Esophagus squamous epithelium (tissue), 5 donors: ENCODE results near the gene CDCA7. TPM values are rescaled to one million over a fixed set of nuclear protein-coding genes. Genes with fewer than 3 reads are reported as not detected.

Experiments
- DNase-seq: peaks from one replicate; lab custom pipeline; 2025; lab: John Stamatoyannopoulos, UW
- H3K27ac ChIP-seq, 4 donors: fragments of 200-600 bp; sonication (generic); one replicate each; pipeline ENCODE4 v1.5.1; 2016 to 2019; ENCODE audit warnings: mild to moderate bottlenecking in 1 of 4
- H3K27me3 ChIP-seq, 4 donors: fragments of 200-600 bp; sonication (generic); 1 replicate in 3 of 4; 2 replicates in 1 of 4; pipeline versions ENCODE4 v1.5.1 to v1.6.0; 2017 to 2021; ENCODE audit warnings: antibody characterized with exemption in 1 of 4
- H3K36me3 ChIP-seq, 3 donors: fragments of 200-600 bp; sonication (generic); one replicate each; pipeline ENCODE4 v1.5.1; 2016 to 2019
- H3K4me1 ChIP-seq, 3 donors: fragments of 200-600 bp; sonication (generic); one replicate each; pipeline ENCODE4 v1.5.1; 2017 to 2019
- H3K4me3 ChIP-seq, 4 donors: fragments of 200-600 bp; sonication (generic); 1 replicate in 3 of 4; 2 replicates in 1 of 4; pipeline ENCODE4 v1.5.1; 2016 to 2019; ENCODE audit warnings: mild to moderate bottlenecking in 2 of 4, moderate library complexity in 1 of 4
- H3K9me3 ChIP-seq, 3 donors: fragments of 200-600 bp; sonication (generic); one replicate each; pipeline ENCODE4 v1.5.1; 2016 to 2019
- POLR2A ChIP-seq, 4 donors: fragments of 450-650 bp; IDR thresholded peaks; one replicate each; pipeline ENCODE4 v1.6.1; 2017; ENCODE audit warnings: antibody characterized with exemption in 4 of 4, mild to moderate bottlenecking in 4 of 4, moderate library complexity in 3 of 4
- WGBS, 2 donors: methylation state at CpG; one replicate each; pipeline ENCODE4 v1.1.5; 2018; 5-methylcytosine and 5-hydroxymethylcytosine counted together
- intact Hi-C: fragments of 100-400 bp; cut with DNase I; formaldehyde crosslinking; loops from one replicate; pipeline ENCODE4 v1.15.0; 2022
- total RNA-seq, 4 donors: library from RNA; depleted of rRNA; stranded (reverse); fragments of >200 nt; gene quantifications; one replicate each; pipeline ENCODE4 v1.1.0, GENCODE V29; 2016
- TF ChIP-seq, protein P1 (sequence below), 6 experiments: fragments of 450-650 bp in 4 of 6; fragments of 200-600 bp in 2 of 6; sonication (generic) in 2 of 6; IDR thresholded peaks; one replicate each; pipeline ENCODE4 v1.5.1; 2016 to 2019; ENCODE audit warnings: antibody characterized with exemption in 6 of 6, mild to moderate bottlenecking in 4 of 6, moderate library complexity in 4 of 6
- donor health status: DM: yes; HTN: yes; CAD: no.

CDCA7 gene
- total RNA-seq, 4 donors from 2014 or later: 8.8 to 18.4 (median 10.6) TPM

DNA sequence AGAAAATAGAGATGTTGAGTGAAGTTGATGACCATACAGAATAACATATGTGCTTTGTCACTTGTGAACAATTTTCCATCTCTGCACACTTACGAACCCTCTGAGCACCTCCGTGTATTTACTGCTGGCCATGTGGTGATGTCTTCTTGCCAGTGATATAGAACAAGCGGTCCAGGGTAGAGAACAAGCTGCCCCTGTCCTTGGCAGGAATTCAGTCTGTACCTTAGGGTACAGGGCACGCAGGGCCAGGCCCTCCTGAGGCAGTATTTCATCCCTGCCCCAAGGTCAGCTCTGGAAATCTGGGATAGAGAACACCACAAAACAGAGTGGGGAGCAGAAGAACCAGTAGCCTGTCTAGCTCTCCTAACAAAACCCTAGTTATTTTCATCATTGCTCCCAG is 44.6 kb downstream of the CDCA7 start:
- no peak overlapping the region for H3K27ac ChIP-seq
- no peaks in the 10 kb centered on the region for H3K9me3 ChIP-seq
- H3K4me1 ChIP-seq: peaks cover 0 to 16% (median 4%) of the 10 kb centered on the region in 3 donors
- no peak for TF ChIP-seq POLR2A (IDR thresholded peaks at IDR 0.05)
- TF ChIP-seq, protein P1, sequence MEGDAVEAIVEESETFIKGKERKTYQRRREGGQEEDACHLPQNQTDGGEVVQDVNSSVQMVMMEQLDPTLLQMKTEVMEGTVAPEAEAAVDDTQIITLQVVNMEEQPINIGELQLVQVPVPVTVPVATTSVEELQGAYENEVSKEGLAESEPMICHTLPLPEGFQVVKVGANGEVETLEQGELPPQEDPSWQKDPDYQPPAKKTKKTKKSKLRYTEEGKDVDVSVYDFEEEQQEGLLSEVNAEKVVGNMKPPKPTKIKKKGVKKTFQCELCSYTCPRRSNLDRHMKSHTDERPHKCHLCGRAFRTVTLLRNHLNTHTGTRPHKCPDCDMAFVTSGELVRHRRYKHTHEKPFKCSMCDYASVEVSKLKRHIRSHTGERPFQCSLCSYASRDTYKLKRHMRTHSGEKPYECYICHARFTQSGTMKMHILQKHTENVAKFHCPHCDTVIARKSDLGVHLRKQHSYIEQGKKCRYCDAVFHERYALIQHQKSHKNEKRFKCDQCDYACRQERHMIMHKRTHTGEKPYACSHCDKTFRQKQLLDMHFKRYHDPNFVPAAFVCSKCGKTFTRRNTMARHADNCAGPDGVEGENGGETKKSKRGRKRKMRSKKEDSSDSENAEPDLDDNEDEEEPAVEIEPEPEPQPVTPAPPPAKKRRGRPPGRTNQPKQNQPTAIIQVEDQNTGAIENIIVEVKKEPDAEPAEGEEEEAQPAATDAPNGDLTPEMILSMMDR (IDR thresholded peaks at IDR 0.05): no peak
- peaks cover 0 to 99% (median 1%) of the 10 kb centered on the region in 4 donors for H3K27me3 ChIP-seq
- WGBS, 2 donors: 93% methylated on average over 3 to 4 of the region's 4 CpGs
- no peak for DNase-seq
- intact Hi-C loops: no loop called here
- no peak overlapping the region for H3K4me3 ChIP-seq
- H3K36me3 ChIP-seq: no peaks in the 10 kb centered on the region

DNA sequence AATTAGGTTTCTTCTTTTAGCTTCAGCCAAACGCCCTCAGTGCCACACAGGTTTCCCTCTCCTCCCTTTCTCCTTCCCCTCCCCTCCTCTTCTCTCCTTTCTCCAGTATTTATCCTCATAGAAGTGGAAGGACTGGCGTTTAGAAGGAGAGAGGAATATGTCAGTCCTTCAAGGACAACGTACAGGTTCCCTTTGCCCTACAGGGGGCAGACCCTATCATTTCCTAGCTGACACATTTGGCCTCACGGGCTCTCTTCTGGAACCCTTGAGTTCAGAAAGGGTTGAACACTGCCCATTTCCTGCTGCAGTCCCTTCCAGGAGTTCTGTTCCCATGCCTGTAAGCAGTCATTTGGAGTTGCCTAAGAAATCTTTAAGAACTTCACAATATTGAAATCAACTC is 46.1 kb downstream of the CDCA7 start:
- 20 to 27% methylated on average over 4 of the region's 4 CpGs for WGBS, 2 donors
- no peak for TF ChIP-seq POLR2A (IDR thresholded peaks at IDR 0.05)
- TF ChIP-seq, protein P1 (IDR thresholded peaks at IDR 0.05): peak in 1 of 6 experiments; percentile 30
- Histone ChIP-seq H3K27me3 (peaks cover 0 to 96% (median 1%) of the 10 kb centered on the region in 4 donors), H3K36me3 (no peaks in the 10 kb centered on the region), H3K27ac (no peak overlapping the region), H3K4me1 (peaks cover 0 to 16% (median 4%) of the 10 kb centered on the region in 3 donors), H3K4me3 (no peak overlapping the region), H3K9me3 (no peaks in the 10 kb centered on the region)
- DNase-seq: no peak
- intact Hi-C loops: loop anchor here (5.0 kb wide), 1 partner anchor 942 kb away; no protein-coding TSS in a partner anchor

DNA sequence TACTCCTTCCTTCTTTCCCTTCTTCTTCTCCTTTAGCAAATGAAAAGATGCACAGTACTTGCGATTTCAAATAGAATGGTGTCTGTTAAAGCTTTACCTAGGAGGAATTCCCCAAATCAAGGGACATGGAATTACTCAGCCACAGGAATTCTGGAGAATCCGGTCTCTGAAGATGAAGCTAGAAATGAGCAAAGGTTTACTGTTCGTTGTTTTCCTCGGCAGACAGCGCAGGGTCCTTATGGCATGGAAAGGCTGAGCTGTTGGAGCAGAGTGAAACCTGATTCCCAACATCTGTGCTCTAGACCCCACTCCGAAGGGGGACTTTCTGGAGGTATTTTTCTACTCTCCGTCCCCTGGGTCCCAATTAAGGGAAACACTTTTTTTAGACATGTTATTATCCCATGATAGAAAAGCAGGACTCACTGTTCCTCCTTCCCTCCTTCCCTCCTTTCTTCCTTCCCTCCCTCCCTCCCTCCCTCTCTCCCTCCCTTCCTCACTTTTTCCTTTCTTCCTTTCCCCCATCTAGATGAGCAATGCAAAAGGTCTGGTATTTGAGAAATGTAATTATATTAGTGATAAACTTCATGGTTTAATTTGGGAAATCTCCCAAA is 47.1 kb downstream of the CDCA7 start:
- Histone ChIP-seq H3K4me3 (peak overlapping the region in 1 of 4 donors; percentile 42), H3K4me1 (peaks cover 0 to 16% (median 4%) of the 10 kb centered on the region in 3 donors), H3K36me3 (no peaks in the 10 kb centered on the region), H3K27me3 (peaks cover 0 to 91% (median 1%) of the 10 kb centered on the region in 4 donors), H3K9me3 (no peaks in the 10 kb centered on the region), H3K27ac (no peak overlapping the region)
- intact Hi-C loops: loop anchor here (5.0 kb wide), 1 partner anchor 940 kb away; no protein-coding TSS in a partner anchor
- TF ChIP-seq POLR2A (IDR thresholded peaks at IDR 0.05): no peak
- TF ChIP-seq, protein P1 (IDR thresholded peaks at IDR 0.05): no peak
- DNase-seq: no peak
- WGBS, 2 donors: 33 to 46% methylated on average over 7 of the region's 7 CpGs

DNA sequence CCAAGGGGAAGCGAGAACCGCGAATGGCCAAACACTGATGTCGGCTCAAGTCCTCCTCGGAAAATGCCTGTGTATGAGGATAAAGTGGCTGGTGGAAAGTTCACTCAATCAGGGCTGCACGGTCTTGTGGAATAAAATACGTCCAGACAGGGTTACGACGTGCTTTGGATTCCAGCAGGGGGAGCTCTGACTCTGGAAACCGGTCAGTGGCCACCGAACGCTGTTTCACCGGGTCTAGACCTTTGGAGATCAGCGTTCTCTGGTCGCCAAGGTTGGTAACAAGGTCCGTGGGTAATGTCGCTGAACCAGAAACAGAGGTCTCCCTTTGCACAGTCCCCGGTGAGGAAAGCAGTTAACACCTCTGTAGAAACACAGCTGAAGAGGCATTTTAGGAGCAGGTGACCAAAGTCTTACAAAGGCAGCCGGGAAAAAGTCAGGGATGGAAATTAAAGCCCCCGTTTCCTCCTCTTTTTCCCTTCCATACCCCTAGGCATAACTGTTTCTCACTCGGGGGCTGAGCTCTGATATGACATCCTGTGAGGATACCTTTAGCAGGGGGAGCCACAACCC is 47.8 kb downstream of the CDCA7 start:
- WGBS, 2 donors: 3 to 6% methylated on average over 21 of the region's 21 CpGs
- TF ChIP-seq POLR2A (IDR thresholded peaks at IDR 0.05): no peak
- TF ChIP-seq, protein P1 (IDR thresholded peaks at IDR 0.05): peak; percentile 75 to 93 (median 86)
- DNase-seq: no peak
- Histone ChIP-seq H3K9me3 (no peaks in the 10 kb centered on the region), H3K4me1 (peaks cover 0 to 16% (median 4%) of the 10 kb centered on the region in 3 donors), H3K4me3 (peak overlapping the region in 1 of 4 donors; percentile 42), H3K36me3 (no peaks in the 10 kb centered on the region), H3K27me3 (peaks cover 0 to 86% (median 1%) of the 10 kb centered on the region in 4 donors), H3K27ac (no peak overlapping the region)
- intact Hi-C loops: loop anchor here (5.0 kb wide), 1 partner anchor 940 kb away; no protein-coding TSS in a partner anchor
